ENCODE results near the gene PHLDB2. TPM values are rescaled to one million over a fixed set of nuclear protein-coding genes. Genes with fewer than 3 reads are reported as not detected.
A peak's percentile ranks its signal among the peaks of the same experiment; 100 is the strongest.

The PHLDB2 gene
- total RNA-seq, 1 experiment from 2014 or later = 143 TPM

DNA sequence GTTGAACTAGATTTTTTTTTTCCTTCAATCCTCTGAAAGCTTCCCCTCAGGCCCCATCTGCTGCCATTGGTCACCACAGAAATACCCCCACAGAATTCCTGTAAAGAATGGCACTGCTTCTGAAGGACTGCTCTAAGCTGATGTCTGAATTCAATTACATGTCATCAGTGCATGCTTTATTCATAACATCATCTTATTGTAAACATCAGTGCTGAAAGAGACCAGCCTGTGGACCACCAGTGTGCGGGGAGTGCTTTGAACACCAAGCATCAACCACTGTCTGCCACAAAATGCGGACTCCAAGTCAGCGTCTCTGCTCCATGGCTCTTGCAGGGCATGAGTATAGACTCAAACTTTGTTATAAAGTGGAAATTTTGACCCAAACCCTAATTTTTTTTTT is 11.6 kb downstream of the PHLDB2 start:
- CTCF ChIA-PET = no interaction called here

More for the DNA sequence above, 11.6 kb downstream of the PHLDB2 start:
- ChIA-PET POLR2A (no interaction called here), RAD21 (ENCODE audit: low non-redundant PET in 1 of 2, low total read pairs in 2 of 2, uncharacterized antibody in 2 of 2, unreplicated experiment in 2 of 2) (no interaction called here)
- H3K9me2 ChIP-seq (ENCODE audit: insufficient read depth) = no peaks in the 10 kb centered on the region
- 0 out of 2 replicates have a peak overlapping the region, but pooled peaks have one; percentile 3 for H3K27ac ChIP-seq (ENCODE audit: low read depth, low read length)
- ATAC-seq (no peak), DNase-seq (ENCODE audit: low read depth, low spot score) (no peak)
- peak overlapping the region; percentile 2 for H3K9ac ChIP-seq (ENCODE audit: low read length)
- TF ChIP-seq EGR1 (IDR thresholded peaks at IDR 0.05; ENCODE audit: low read depth) (no peak), POLR2AphosphoS5 (IDR thresholded peaks at IDR 0.05; ENCODE audit: low read depth, low read length) (no peak), ZFX (IDR thresholded peaks at IDR 0.05) (no peak), CBX3 (IDR thresholded peaks at IDR 0.05; ENCODE audit: low read depth) (no peak), ELF1 (IDR thresholded peaks at IDR 0.05; ENCODE audit: borderline replicate concordance, low read depth) (no peak), SIN3A (IDR thresholded peaks at IDR 0.05; ENCODE audit: low read depth) (no peak), YY1 (IDR thresholded peaks at IDR 0.05; ENCODE audit: extremely low read depth, insufficient replicate concordance, low read depth, low read length) (no peak), ZNF274 (IDR thresholded peaks at IDR 0.05; ENCODE audit: low read depth, low read length) (no peak), RAD21 (IDR thresholded peaks at IDR 0.05; ENCODE audit: low read depth) (no peak)
- TF ChIP-seq, protein P1, sequence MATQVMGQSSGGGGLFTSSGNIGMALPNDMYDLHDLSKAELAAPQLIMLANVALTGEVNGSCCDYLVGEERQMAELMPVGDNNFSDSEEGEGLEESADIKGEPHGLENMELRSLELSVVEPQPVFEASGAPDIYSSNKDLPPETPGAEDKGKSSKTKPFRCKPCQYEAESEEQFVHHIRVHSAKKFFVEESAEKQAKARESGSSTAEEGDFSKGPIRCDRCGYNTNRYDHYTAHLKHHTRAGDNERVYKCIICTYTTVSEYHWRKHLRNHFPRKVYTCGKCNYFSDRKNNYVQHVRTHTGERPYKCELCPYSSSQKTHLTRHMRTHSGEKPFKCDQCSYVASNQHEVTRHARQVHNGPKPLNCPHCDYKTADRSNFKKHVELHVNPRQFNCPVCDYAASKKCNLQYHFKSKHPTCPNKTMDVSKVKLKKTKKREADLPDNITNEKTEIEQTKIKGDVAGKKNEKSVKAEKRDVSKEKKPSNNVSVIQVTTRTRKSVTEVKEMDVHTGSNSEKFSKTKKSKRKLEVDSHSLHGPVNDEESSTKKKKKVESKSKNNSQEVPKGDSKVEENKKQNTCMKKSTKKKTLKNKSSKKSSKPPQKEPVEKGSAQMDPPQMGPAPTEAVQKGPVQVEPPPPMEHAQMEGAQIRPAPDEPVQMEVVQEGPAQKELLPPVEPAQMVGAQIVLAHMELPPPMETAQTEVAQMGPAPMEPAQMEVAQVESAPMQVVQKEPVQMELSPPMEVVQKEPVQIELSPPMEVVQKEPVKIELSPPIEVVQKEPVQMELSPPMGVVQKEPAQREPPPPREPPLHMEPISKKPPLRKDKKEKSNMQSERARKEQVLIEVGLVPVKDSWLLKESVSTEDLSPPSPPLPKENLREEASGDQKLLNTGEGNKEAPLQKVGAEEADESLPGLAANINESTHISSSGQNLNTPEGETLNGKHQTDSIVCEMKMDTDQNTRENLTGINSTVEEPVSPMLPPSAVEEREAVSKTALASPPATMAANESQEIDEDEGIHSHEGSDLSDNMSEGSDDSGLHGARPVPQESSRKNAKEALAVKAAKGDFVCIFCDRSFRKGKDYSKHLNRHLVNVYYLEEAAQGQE (IDR thresholded peaks at IDR 0.05; ENCODE audit: low read depth) = no peak
- TF ChIP-seq, protein P2, sequence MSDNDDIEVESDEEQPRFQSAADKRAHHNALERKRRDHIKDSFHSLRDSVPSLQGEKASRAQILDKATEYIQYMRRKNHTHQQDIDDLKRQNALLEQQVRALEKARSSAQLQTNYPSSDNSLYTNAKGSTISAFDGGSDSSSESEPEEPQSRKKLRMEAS (IDR thresholded peaks at IDR 0.05) = no peak
- H4K20me1 ChIP-seq (ENCODE audit: insufficient read depth) = no peaks in the 10 kb centered on the region
- H3K4me3 ChIP-seq (replicated peaks in 1 of 2; ENCODE audit: low read depth in 1 of 2, low read length in 2 of 2) = no peak overlapping the region
- no peaks in the 10 kb centered on the region for H3K27me3 ChIP-seq (ENCODE audit: insufficient read depth, low read length)
- H3K4me1 ChIP-seq (ENCODE audit: control insufficient read depth in 1 of 2, insufficient read depth in 2 of 2, low read length in 2 of 2) = peaks cover 64 to 94% of the 10 kb centered on the region in 2 experiments
- peaks cover 0 to 3% of the 10 kb centered on the region in 2 experiments; a peak in 2 of 4 replicates for H3K36me3 ChIP-seq (ENCODE audit: control insufficient read depth in 1 of 2, insufficient read depth in 2 of 2, low read length in 2 of 2)
- no peak overlapping the region for H2AFZ ChIP-seq (ENCODE audit: low read depth, low read length, poor library complexity, severe bottlenecking)
- peaks cover 100% of the 10 kb centered on the region for H3K79me2 ChIP-seq (ENCODE audit: insufficient read depth, low read length)
- H3K4me2 ChIP-seq (ENCODE audit: low read length) = no peak overlapping the region
- intact Hi-C loops (cut with micrococcal nuclease) = loop anchor here (10.0 kb wide), 1 partner anchor 276 kb away; the partner anchor contains the start of gene ZBED2
- BruUV-seq (replicated peaks) = no TSS peak
- H3K9me3 ChIP-seq (ENCODE audit: control insufficient read depth in 1 of 2, insufficient read depth in 1 of 2, low read depth in 1 of 2, low read length in 2 of 2) = no peaks in the 10 kb centered on the region
